LNCaP clone FGC (cell line): ENCODE results near the gene GKAP1.
"Not testable (repeated sequence)": the region's sequence is repeated elsewhere in the genome, so short reads cannot be mapped to it uniquely, and the experiment has no call there.

Experiments
- DNase-seq: peaks from one replicate; pipeline ENCODE4 v3.0.0-alpha.2; 2011; ENCODE audit warnings: low read depth
- H3K4me3 ChIP-seq: 2 replicates; pipeline ENCODE4 v1.5.1; 2011; ENCODE audit warnings: mild to moderate bottlenecking, low read depth, low read length, control low read depth
- CTCF ChIP-seq: IDR thresholded peaks from 2 replicates; pipeline ENCODE4 v1.5.1; 2012; ENCODE audit warnings: mild to moderate bottlenecking; ENCODE audit not compliant: control insufficient read depth, insufficient read depth; ENCODE audit errors: extremely low read depth

GKAP1 gene

GRCh38 chr9:83749706-83750105, 67.9 kb downstream of the GKAP1 start:
- no peak overlapping the region for H3K4me3 ChIP-seq
- TF ChIP-seq CTCF = no peak
- no peak for DNase-seq

- no peak overlapping the region for H3K4me3 ChIP-seq
- no peak for TF ChIP-seq CTCF
- peak; percentile 65 for DNase-seq
Measured at GRCh38 chr9:83744206-83744605, 73.4 kb downstream of the GKAP1 start.

- no peak for DNase-seq
- TF ChIP-seq CTCF = no peak
- no peak overlapping the region for H3K4me3 ChIP-seq
Measured at GRCh38 chr9:83733739-83734138, 83.8 kb downstream of the GKAP1 start.

GRCh38 chr9:83728591-83729368, 88.8 kb downstream of the GKAP1 start:
- not testable (repeated sequence) for DNase-seq, H3K4me3 ChIP-seq

GRCh38 chr9:83724436-83724835, 93.1 kb downstream of the GKAP1 start:
- no peak for TF ChIP-seq CTCF
- no peak for DNase-seq
- no peak overlapping the region for H3K4me3 ChIP-seq

- TF ChIP-seq CTCF = no peak
- H3K4me3 ChIP-seq = no peak overlapping the region
- DNase-seq = no peak
Measured at GRCh38 chr9:83722726-83723495, 94.7 kb downstream of the GKAP1 start.

GRCh38 chr9:83721509-83721908, 96.1 kb downstream of the GKAP1 start:
- no peak overlapping the region for H3K4me3 ChIP-seq

More at GRCh38 chr9:83721509-83721908, 96.1 kb downstream of the GKAP1 start:
- no peak for TF ChIP-seq CTCF
- no peak for DNase-seq
